ENCODE data around the gene FAM234B.

GRCh38 chr12:13120413-13120812 lies 76.2 kb downstream of the FAM234B start:
- TF ChIP-seq, protein P1, sequence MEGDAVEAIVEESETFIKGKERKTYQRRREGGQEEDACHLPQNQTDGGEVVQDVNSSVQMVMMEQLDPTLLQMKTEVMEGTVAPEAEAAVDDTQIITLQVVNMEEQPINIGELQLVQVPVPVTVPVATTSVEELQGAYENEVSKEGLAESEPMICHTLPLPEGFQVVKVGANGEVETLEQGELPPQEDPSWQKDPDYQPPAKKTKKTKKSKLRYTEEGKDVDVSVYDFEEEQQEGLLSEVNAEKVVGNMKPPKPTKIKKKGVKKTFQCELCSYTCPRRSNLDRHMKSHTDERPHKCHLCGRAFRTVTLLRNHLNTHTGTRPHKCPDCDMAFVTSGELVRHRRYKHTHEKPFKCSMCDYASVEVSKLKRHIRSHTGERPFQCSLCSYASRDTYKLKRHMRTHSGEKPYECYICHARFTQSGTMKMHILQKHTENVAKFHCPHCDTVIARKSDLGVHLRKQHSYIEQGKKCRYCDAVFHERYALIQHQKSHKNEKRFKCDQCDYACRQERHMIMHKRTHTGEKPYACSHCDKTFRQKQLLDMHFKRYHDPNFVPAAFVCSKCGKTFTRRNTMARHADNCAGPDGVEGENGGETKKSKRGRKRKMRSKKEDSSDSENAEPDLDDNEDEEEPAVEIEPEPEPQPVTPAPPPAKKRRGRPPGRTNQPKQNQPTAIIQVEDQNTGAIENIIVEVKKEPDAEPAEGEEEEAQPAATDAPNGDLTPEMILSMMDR (IDR thresholded peaks at IDR 0.05; ENCODE audit: poor library complexity, severe bottlenecking), result no peak
- TF ChIP-seq EZH2 (IDR thresholded peaks at IDR 0.05; ENCODE audit: borderline replicate concordance, insufficient read depth, low read length, poor library complexity, severe bottlenecking), result no peak
- no peak for TF ChIP-seq TAF1 (IDR thresholded peaks at IDR 0.05; ENCODE audit: low read depth)
- no peak for TF ChIP-seq RAD21 (conservative IDR thresholded peaks at IDR 0.05)
- no peak for TF ChIP-seq MXI1 (conservative IDR thresholded peaks at IDR 0.05; ENCODE audit: poor library complexity, severe bottlenecking)
- TF ChIP-seq POLR2AphosphoS5 (IDR thresholded peaks at IDR 0.05), result no peak
- no peak for TF ChIP-seq REST (IDR thresholded peaks at IDR 0.05; ENCODE audit: borderline replicate concordance)
- TF ChIP-seq EP300 (conservative IDR thresholded peaks at IDR 0.05; ENCODE audit: poor library complexity, severe bottlenecking), result no peak
- TF ChIP-seq SMC3 (conservative IDR thresholded peaks at IDR 0.05; ENCODE audit: poor library complexity), result no peak
